ENCODE results near the gene NXPE3. TPM values are rescaled to one million over a fixed set of nuclear protein-coding genes. Genes with fewer than 3 reads are reported as not detected.

Gene NXPE3
- polyA plus RNA-seq, 1 donor from 2014 or later: 6.6 TPM

- Histone ChIP-seq H3K27me3 (ENCODE audit: insufficient read depth, low read depth, low read length) (no peaks in the 10 kb centered on the region), H2AFZ (ENCODE audit: low read depth, low read length) (no peak overlapping the region), H4K20me1 (ENCODE audit: insufficient read depth) (no peaks in the 10 kb centered on the region), H3F3A (ENCODE audit: insufficient read depth, low read length, poor library complexity, severe bottlenecking) (no peaks in the 10 kb centered on the region), H3K4me2 (ENCODE audit: low read length) (no peak overlapping the region), H3K4me3 (ENCODE audit: low read length) (no peak overlapping the region), H3K27ac (ENCODE audit: low read length) (no peak overlapping the region), H3K9ac (ENCODE audit: low read length) (no peak overlapping the region), H3K79me2 (replicated peaks; ENCODE audit: insufficient read depth, low read length) (no peaks in the 10 kb centered on the region), H3K9me2 (ENCODE audit: insufficient read depth, low read length) (no peaks in the 10 kb centered on the region), H3K36me3 (ENCODE audit: insufficient read depth, low read length) (peaks cover 25% of the 10 kb centered on the region), H3K9me3 (ENCODE audit: low read length) (peaks cover 3% of the 10 kb centered on the region)
- TF ChIP-seq TAF1 (IDR thresholded peaks at IDR 0.05; ENCODE audit: low read depth): no peak
- no peak for TF ChIP-seq RAD21 (conservative IDR thresholded peaks at IDR 0.05)
- TF ChIP-seq REST (IDR thresholded peaks at IDR 0.05; ENCODE audit: borderline replicate concordance): no peak
- no peak for TF ChIP-seq EZH2 (IDR thresholded peaks at IDR 0.05; ENCODE audit: borderline replicate concordance, insufficient read depth, low read length, poor library complexity, severe bottlenecking)
- no peak for TF ChIP-seq MXI1 (conservative IDR thresholded peaks at IDR 0.05; ENCODE audit: poor library complexity, severe bottlenecking)
- no peak for TF ChIP-seq EP300 (conservative IDR thresholded peaks at IDR 0.05; ENCODE audit: poor library complexity, severe bottlenecking)
- no peak for TF ChIP-seq POLR2AphosphoS5 (IDR thresholded peaks at IDR 0.05)
These were observed 12.8 kb downstream of the NXPE3 start for GRCh38 chr3:101791778-101792177.

- TF ChIP-seq MXI1 (conservative IDR thresholded peaks at IDR 0.05; ENCODE audit: poor library complexity, severe bottlenecking): no peak
- no peak for TF ChIP-seq EP300 (conservative IDR thresholded peaks at IDR 0.05; ENCODE audit: poor library complexity, severe bottlenecking)
- no peak for TF ChIP-seq CTCF (IDR thresholded peaks at IDR 0.05; ENCODE audit: poor library complexity, severe bottlenecking)
- no peak for TF ChIP-seq POLR2AphosphoS5 (IDR thresholded peaks at IDR 0.05)
- no peak for TF ChIP-seq REST (IDR thresholded peaks at IDR 0.05; ENCODE audit: borderline replicate concordance)
- no peak for TF ChIP-seq RAD21 (conservative IDR thresholded peaks at IDR 0.05)
- no peak for TF ChIP-seq TAF1 (IDR thresholded peaks at IDR 0.05; ENCODE audit: low read depth)
- TF ChIP-seq SMC3 (conservative IDR thresholded peaks at IDR 0.05; ENCODE audit: poor library complexity): no peak
- TF ChIP-seq EZH2 (IDR thresholded peaks at IDR 0.05; ENCODE audit: borderline replicate concordance, insufficient read depth, low read length, poor library complexity, severe bottlenecking): no peak
These were observed 17.2 kb downstream of the NXPE3 start for GRCh38 chr3:101796077-101796680.

More at GRCh38 chr3:101796077-101796680, 17.2 kb downstream of the NXPE3 start:
- no peaks in the 10 kb centered on the region for H3K27me3 ChIP-seq (ENCODE audit: insufficient read depth, low read depth, low read length)
- no peaks in the 10 kb centered on the region for H3F3A ChIP-seq (ENCODE audit: insufficient read depth, low read length, poor library complexity, severe bottlenecking)
- no peak overlapping the region for H3K9ac ChIP-seq (ENCODE audit: low read length)
- no peak overlapping the region for H3K27ac ChIP-seq (ENCODE audit: low read length)
- no peak overlapping the region for H3K4me3 ChIP-seq (ENCODE audit: low read length)
- peaks cover 12% of the 10 kb centered on the region for H3K36me3 ChIP-seq (ENCODE audit: insufficient read depth, low read length)
- no peak overlapping the region for H2AFZ ChIP-seq (ENCODE audit: low read depth, low read length)
- no peak overlapping the region for H3K4me2 ChIP-seq (ENCODE audit: low read length)
- no peaks in the 10 kb centered on the region for H3K79me2 ChIP-seq (replicated peaks; ENCODE audit: insufficient read depth, low read length)
- H3K9me2 ChIP-seq (ENCODE audit: insufficient read depth, low read length): no peaks in the 10 kb centered on the region
- no peaks in the 10 kb centered on the region for H4K20me1 ChIP-seq (ENCODE audit: insufficient read depth)
- peaks cover 3% of the 10 kb centered on the region for H3K9me3 ChIP-seq (ENCODE audit: low read length)
